Measurements from ENCODE around the gene CNTNAP5.

GRCh38 chr2:124450481-124450880 lies 425.4 kb downstream of the CNTNAP5 start:
- TF ChIP-seq, protein P1, sequence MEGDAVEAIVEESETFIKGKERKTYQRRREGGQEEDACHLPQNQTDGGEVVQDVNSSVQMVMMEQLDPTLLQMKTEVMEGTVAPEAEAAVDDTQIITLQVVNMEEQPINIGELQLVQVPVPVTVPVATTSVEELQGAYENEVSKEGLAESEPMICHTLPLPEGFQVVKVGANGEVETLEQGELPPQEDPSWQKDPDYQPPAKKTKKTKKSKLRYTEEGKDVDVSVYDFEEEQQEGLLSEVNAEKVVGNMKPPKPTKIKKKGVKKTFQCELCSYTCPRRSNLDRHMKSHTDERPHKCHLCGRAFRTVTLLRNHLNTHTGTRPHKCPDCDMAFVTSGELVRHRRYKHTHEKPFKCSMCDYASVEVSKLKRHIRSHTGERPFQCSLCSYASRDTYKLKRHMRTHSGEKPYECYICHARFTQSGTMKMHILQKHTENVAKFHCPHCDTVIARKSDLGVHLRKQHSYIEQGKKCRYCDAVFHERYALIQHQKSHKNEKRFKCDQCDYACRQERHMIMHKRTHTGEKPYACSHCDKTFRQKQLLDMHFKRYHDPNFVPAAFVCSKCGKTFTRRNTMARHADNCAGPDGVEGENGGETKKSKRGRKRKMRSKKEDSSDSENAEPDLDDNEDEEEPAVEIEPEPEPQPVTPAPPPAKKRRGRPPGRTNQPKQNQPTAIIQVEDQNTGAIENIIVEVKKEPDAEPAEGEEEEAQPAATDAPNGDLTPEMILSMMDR (conservative IDR thresholded peaks at IDR 0.05; ENCODE audit: low read length) = no peak
- no peak for TF ChIP-seq EZH2phosphoT487 (IDR thresholded peaks at IDR 0.05; ENCODE audit: borderline replicate concordance)
